RWPE1 (cell line): Measurements from ENCODE around the gene CIAPIN1.

ENCODE experiments used
- CTCF ChIA-PET: fragments of 350-600 bp; sonication (Branson Sonifier 250); formaldehyde crosslinking; extraction: SDS; loops from one replicate; lab custom pipeline; 2021; lab: Yijun Ruan, JAX
- POLR2A ChIA-PET: fragments of 400-600 bp; formaldehyde crosslinking; extraction: SDS; loops from one replicate; lab custom pipeline; 2020; ENCODE audit warnings: antibody characterized with exemption; ENCODE audit not compliant: low non-redundant PET; lab: Yijun Ruan, JAX
- DNase-seq: peaks from one replicate; pipeline ENCODE4 v3.0.0; 2012; ENCODE audit warnings: low spot score
- H3K27ac ChIP-seq: fragments of 450-650 bp; 2 replicates; pipeline ENCODE4 v1.5.1; 2017
- CTCF ChIP-seq: fragments of 450-650 bp; conservative IDR thresholded peaks from 2 replicates; pipeline ENCODE4 v1.5.1; 2017; ENCODE audit warnings: low read depth, mild to moderate bottlenecking

Gene CIAPIN1

GRCh38 chr16:57382535-57383275, 64.5 kb downstream of the CIAPIN1 start:
- TF ChIP-seq CTCF = no peak
- no peak for DNase-seq
- ChIA-PET POLR2A (no interaction called here), CTCF (interaction anchor here (0.7 to 1.1 kb wide), 2 partner anchors 10 to 34 kb away, joined by 3 read pairs; no protein-coding TSS in a partner anchor)
- H3K27ac ChIP-seq = no peak overlapping the region

GRCh38 chr16:57381791-57382534, 65.2 kb downstream of the CIAPIN1 start:
- no peak for TF ChIP-seq CTCF
- no peak for DNase-seq
- POLR2A ChIA-PET = no interaction called here
- CTCF ChIA-PET = interaction anchor here (0.7 kb wide), 1 partner anchor 35 kb away, joined by 3 read pairs; no protein-coding TSS in a partner anchor
- no peak overlapping the region for H3K27ac ChIP-seq

- DNase-seq = no peak
- H3K27ac ChIP-seq = no peak overlapping the region
- CTCF ChIA-PET = no interaction called here
- TF ChIP-seq CTCF = no peak
- POLR2A ChIA-PET = no interaction called here
Measured at GRCh38 chr16:57380671-57381462, 66.3 kb downstream of the CIAPIN1 start.

GRCh38 chr16:57379579-57379978, 67.6 kb downstream of the CIAPIN1 start:
- ChIA-PET POLR2A (no interaction called here), CTCF (no interaction called here)
- TF ChIP-seq CTCF = no peak
- H3K27ac ChIP-seq = no peak overlapping the region
- no peak for DNase-seq
